Measurements from ENCODE around the gene CDK9.
"Not testable (repeated sequence)": the region's sequence is repeated elsewhere in the genome, so short reads cannot be mapped to it uniquely, and the experiment has no call there.

DNA sequence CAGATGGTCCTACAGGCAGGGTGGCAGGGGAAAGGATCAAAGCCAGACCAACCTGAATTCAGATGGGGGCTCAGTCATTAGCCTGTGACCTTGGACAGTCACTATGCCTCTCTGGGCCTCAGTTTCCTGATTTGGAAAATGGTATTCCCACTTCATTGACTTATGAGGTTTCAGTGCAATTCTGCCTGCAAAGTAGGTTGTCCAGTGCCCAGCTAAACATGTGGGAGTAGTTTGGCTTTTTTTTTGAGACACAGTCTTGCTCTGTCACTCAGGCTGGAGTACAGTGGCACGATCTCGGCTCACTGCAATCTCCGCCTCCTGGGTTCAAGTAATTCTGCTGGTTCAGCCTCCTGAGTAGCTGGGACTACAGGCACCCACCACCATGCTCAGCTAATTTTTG is 50.7 kb downstream of the CDK9 start:
- TF ChIP-seq POLR2A (IDR thresholded peaks at IDR 0.05), result not testable (repeated sequence)
- TF ChIP-seq, protein P1, sequence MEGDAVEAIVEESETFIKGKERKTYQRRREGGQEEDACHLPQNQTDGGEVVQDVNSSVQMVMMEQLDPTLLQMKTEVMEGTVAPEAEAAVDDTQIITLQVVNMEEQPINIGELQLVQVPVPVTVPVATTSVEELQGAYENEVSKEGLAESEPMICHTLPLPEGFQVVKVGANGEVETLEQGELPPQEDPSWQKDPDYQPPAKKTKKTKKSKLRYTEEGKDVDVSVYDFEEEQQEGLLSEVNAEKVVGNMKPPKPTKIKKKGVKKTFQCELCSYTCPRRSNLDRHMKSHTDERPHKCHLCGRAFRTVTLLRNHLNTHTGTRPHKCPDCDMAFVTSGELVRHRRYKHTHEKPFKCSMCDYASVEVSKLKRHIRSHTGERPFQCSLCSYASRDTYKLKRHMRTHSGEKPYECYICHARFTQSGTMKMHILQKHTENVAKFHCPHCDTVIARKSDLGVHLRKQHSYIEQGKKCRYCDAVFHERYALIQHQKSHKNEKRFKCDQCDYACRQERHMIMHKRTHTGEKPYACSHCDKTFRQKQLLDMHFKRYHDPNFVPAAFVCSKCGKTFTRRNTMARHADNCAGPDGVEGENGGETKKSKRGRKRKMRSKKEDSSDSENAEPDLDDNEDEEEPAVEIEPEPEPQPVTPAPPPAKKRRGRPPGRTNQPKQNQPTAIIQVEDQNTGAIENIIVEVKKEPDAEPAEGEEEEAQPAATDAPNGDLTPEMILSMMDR (IDR thresholded peaks at IDR 0.05), result not testable (repeated sequence)

Measured in esophagus squamous epithelium (tissue), 4 donors.